NCI-H2029 (cell line): ENCODE data around the gene SLC7A14.
A peak's percentile ranks its signal among the peaks of the same experiment; 100 is the strongest.

Experiments
- DNase-seq: peaks from one replicate; lab custom pipeline; 2025; lab: John Stamatoyannopoulos, UW

Gene SLC7A14

GRCh38 chr3:170425491-170426239 is 160.2 kb downstream of the SLC7A14 start:
- no peak for DNase-seq

- no peak for DNase-seq
These were observed 161.0 kb downstream of the SLC7A14 start for GRCh38 chr3:170424879-170425278.

- no peak for DNase-seq
These were observed 162.8 kb downstream of the SLC7A14 start for GRCh38 chr3:170423001-170423615.

GRCh38 chr3:170421758-170422157 is 164.1 kb downstream of the SLC7A14 start:
- no peak for DNase-seq

GRCh38 chr3:170421111-170421641 is 164.7 kb downstream of the SLC7A14 start:
- DNase-seq = no peak

- DNase-seq = no peak
These were observed 165.5 kb downstream of the SLC7A14 start for GRCh38 chr3:170420307-170420821.

- no peak for DNase-seq
These were observed 166.3 kb downstream of the SLC7A14 start for GRCh38 chr3:170419557-170420087.

GRCh38 chr3:170418422-170419398 is 167.2 kb downstream of the SLC7A14 start, which contains the start of gene CLDN11:
TSS of gene CLDN11 (plus strand) at chr3:170418868. CDS start at chr3:170419067, 199 bp downstream.
- DNase-seq = peak; percentile 4

GRCh38 chr3:170417090-170417489 is 168.8 kb downstream of the SLC7A14 start:
- no peak for DNase-seq

- DNase-seq = peak; percentile 49
These were observed 171.6 kb downstream of the SLC7A14 start for GRCh38 chr3:170414202-170414663.

- DNase-seq = no peak
These were observed 172.6 kb downstream of the SLC7A14 start for GRCh38 chr3:170413291-170413690.

GRCh38 chr3:170410428-170411029 is 175.3 kb downstream of the SLC7A14 start:
- DNase-seq = no peak
